ENCODE data around the gene CHD5. TPM values are rescaled to one million over a fixed set of nuclear protein-coding genes. Genes with fewer than 3 reads are reported as not detected.

CHD5 gene
- total RNA-seq, 4 donors from 2014 or later: 0.15 to 0.94 (median 0.26) TPM

- 71 to 76% methylated on average over 9 of the region's 12 CpGs for WGBS, 2 donors
- no peak for DNase-seq
- H3K36me3 ChIP-seq: no peaks in the 10 kb centered on the region
- no peaks in the 10 kb centered on the region for H3K27me3 ChIP-seq
- no peak overlapping the region for H3K27ac ChIP-seq
- TF ChIP-seq CTCF (IDR thresholded peaks at IDR 0.05): no peak
- TF ChIP-seq POLR2A (IDR thresholded peaks at IDR 0.05): no peak
- no peaks in the 10 kb centered on the region for H3K4me1 ChIP-seq
- H3K9me3 ChIP-seq: no peaks in the 10 kb centered on the region
- intact Hi-C loops (cut with DNase I): no loop called here
- no peak overlapping the region for H3K4me3 ChIP-seq (replicated peaks in 1 of 3)
These were observed 74.9 kb downstream of the CHD5 start for GRCh38 chr1:6105218-6105679.

- H3K27me3 ChIP-seq: no peaks in the 10 kb centered on the region
- no peak overlapping the region for H3K4me3 ChIP-seq (replicated peaks in 1 of 3)
- H3K4me1 ChIP-seq: no peaks in the 10 kb centered on the region
- no peaks in the 10 kb centered on the region for H3K36me3 ChIP-seq
- TF ChIP-seq CTCF (IDR thresholded peaks at IDR 0.05) (no peak), POLR2A (IDR thresholded peaks at IDR 0.05) (no peak)
- DNase-seq: no peak
- H3K9me3 ChIP-seq: no peaks in the 10 kb centered on the region
- intact Hi-C loops (cut with DNase I): no loop called here
- H3K27ac ChIP-seq: no peak overlapping the region
- WGBS, 2 donors: 69 to 78% methylated on average over 6 to 9 of the region's 9 CpGs
These were observed 75.5 kb downstream of the CHD5 start for GRCh38 chr1:6104631-6105030.

- intact Hi-C loops (cut with DNase I): no loop called here
- Histone ChIP-seq H3K36me3 (no peaks in the 10 kb centered on the region), H3K9me3 (no peaks in the 10 kb centered on the region), H3K4me1 (no peaks in the 10 kb centered on the region), H3K27me3 (no peaks in the 10 kb centered on the region), H3K4me3 (replicated peaks in 1 of 3) (no peak overlapping the region), H3K27ac (no peak overlapping the region)
- no peak for DNase-seq
- no peak for TF ChIP-seq CTCF (IDR thresholded peaks at IDR 0.05)
- no peak for TF ChIP-seq POLR2A (IDR thresholded peaks at IDR 0.05)
- WGBS, 2 donors: 70 to 77% methylated on average over 7 to 8 of the region's 13 CpGs
These were observed 76.1 kb downstream of the CHD5 start for GRCh38 chr1:6103854-6104530.

GRCh38 chr1:6103111-6103853, 76.8 kb downstream of the CHD5 start:
- H3K36me3 ChIP-seq: no peaks in the 10 kb centered on the region
- H3K4me3 ChIP-seq (replicated peaks in 1 of 3): no peak overlapping the region
- intact Hi-C loops (cut with DNase I): no loop called here
- no peaks in the 10 kb centered on the region for H3K9me3 ChIP-seq
- no peaks in the 10 kb centered on the region for H3K4me1 ChIP-seq
- no peak for TF ChIP-seq POLR2A (IDR thresholded peaks at IDR 0.05)
- no peak for TF ChIP-seq CTCF (IDR thresholded peaks at IDR 0.05)
- H3K27me3 ChIP-seq: no peaks in the 10 kb centered on the region
- WGBS, 2 donors: 74 to 86% methylated on average over 15 to 18 of the region's 22 CpGs
- no peak overlapping the region for H3K27ac ChIP-seq
- DNase-seq: no peak

- Histone ChIP-seq H3K9me3 (no peaks in the 10 kb centered on the region), H3K36me3 (no peaks in the 10 kb centered on the region), H3K27me3 (no peaks in the 10 kb centered on the region), H3K4me1 (no peaks in the 10 kb centered on the region), H3K4me3 (replicated peaks in 1 of 3) (no peak overlapping the region), H3K27ac (no peak overlapping the region)
- no peak for DNase-seq
- intact Hi-C loops (cut with DNase I): no loop called here
- no peak for TF ChIP-seq POLR2A (IDR thresholded peaks at IDR 0.05)
- no peak for TF ChIP-seq CTCF (IDR thresholded peaks at IDR 0.05)
- 60 to 70% methylated on average over 9 of the region's 9 CpGs for WGBS, 2 donors
These were observed 77.6 kb downstream of the CHD5 start for GRCh38 chr1:6102532-6102845.
